Esophagus squamous epithelium (tissue), 4 donors: ENCODE measurements around the gene APOBEC3A.

ENCODE experiments used
- POLR2A ChIP-seq, 4 donors: fragments of 450-650 bp; IDR thresholded peaks; one replicate each; pipeline ENCODE4 v1.6.1; 2017; ENCODE audit warnings: antibody characterized with exemption in 4 of 4, mild to moderate bottlenecking in 4 of 4, moderate library complexity in 3 of 4
- TF ChIP-seq, protein P1 (sequence below), 6 experiments: fragments of 450-650 bp in 4 of 6; fragments of 200-600 bp in 2 of 6; sonication (generic) in 2 of 6; IDR thresholded peaks; one replicate each; pipeline ENCODE4 v1.5.1; 2016 to 2019; ENCODE audit warnings: antibody characterized with exemption in 6 of 6, mild to moderate bottlenecking in 4 of 6, moderate library complexity in 4 of 6

DNA sequence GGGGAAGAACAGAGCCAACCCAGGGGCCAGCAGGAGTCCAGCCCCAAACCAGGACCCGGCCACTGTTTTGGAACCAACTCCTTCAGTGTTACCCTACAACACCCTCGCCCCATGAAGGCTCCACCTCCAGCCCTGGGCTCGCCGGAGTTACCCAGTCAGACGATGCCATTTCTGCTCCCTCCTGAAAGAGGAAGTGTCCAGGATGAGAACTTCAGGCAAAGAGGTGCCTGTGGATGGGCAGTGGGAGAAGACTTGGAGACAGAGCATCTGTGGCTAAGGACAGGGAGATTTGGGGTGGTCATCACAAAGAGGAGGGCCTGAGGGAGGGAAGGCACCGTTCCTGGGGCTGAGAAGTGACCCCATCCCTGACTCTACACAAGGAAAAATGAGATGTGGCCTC, 38.7 kb downstream of the APOBEC3A start:
- TF ChIP-seq, protein P1, sequence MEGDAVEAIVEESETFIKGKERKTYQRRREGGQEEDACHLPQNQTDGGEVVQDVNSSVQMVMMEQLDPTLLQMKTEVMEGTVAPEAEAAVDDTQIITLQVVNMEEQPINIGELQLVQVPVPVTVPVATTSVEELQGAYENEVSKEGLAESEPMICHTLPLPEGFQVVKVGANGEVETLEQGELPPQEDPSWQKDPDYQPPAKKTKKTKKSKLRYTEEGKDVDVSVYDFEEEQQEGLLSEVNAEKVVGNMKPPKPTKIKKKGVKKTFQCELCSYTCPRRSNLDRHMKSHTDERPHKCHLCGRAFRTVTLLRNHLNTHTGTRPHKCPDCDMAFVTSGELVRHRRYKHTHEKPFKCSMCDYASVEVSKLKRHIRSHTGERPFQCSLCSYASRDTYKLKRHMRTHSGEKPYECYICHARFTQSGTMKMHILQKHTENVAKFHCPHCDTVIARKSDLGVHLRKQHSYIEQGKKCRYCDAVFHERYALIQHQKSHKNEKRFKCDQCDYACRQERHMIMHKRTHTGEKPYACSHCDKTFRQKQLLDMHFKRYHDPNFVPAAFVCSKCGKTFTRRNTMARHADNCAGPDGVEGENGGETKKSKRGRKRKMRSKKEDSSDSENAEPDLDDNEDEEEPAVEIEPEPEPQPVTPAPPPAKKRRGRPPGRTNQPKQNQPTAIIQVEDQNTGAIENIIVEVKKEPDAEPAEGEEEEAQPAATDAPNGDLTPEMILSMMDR (IDR thresholded peaks at IDR 0.05), result no peak
- TF ChIP-seq POLR2A (IDR thresholded peaks at IDR 0.05), result no peak
